ENCODE results near the gene CACNB1. TPM values are rescaled to one million over a fixed set of nuclear protein-coding genes. Genes with fewer than 3 reads are reported as not detected.
"Not testable (repeated sequence)": the region's sequence is repeated elsewhere in the genome, so short reads cannot be mapped to it uniquely, and the experiment has no call there.

CACNB1 gene
- total RNA-seq, 2 donors from 2014 or later: 3.4 to 17.8 TPM

DNA sequence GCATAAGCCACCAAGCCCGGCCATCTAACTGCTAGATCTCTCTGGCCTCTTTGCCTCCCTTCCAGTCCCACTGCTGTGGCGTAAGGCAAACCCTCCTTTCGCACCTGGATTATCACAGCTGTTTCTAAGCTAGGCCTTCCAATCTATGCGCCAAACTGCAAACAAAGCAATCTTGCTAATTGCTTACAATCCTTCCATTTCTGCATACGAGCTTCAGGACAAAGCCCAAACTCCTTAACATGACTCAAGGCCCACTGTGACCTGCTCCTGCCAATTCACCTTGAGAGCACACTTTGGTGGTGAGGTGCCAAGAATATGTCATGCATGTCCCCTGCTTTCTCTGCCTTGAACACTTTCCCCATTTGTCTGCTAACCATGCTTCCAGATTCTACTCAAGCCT lies 25.5 kb downstream of the CACNB1 start:
- Histone ChIP-seq H3K27ac (no peak overlapping the region), H3K9me3 (no peaks in the 10 kb centered on the region), H3K4me1 (replicated peaks) (no peaks in the 10 kb centered on the region), H3K27me3 (replicated peaks; ENCODE audit: insufficient read depth) (no peaks in the 10 kb centered on the region), H3K36me3 (no peaks in the 10 kb centered on the region), H3K4me3 (no peak overlapping the region)
- TF ChIP-seq POLR2A (IDR thresholded peaks at IDR 0.05) (no peak), POLR2AphosphoS5 (IDR thresholded peaks at IDR 0.05) (no peak)
- TF ChIP-seq, protein P1, sequence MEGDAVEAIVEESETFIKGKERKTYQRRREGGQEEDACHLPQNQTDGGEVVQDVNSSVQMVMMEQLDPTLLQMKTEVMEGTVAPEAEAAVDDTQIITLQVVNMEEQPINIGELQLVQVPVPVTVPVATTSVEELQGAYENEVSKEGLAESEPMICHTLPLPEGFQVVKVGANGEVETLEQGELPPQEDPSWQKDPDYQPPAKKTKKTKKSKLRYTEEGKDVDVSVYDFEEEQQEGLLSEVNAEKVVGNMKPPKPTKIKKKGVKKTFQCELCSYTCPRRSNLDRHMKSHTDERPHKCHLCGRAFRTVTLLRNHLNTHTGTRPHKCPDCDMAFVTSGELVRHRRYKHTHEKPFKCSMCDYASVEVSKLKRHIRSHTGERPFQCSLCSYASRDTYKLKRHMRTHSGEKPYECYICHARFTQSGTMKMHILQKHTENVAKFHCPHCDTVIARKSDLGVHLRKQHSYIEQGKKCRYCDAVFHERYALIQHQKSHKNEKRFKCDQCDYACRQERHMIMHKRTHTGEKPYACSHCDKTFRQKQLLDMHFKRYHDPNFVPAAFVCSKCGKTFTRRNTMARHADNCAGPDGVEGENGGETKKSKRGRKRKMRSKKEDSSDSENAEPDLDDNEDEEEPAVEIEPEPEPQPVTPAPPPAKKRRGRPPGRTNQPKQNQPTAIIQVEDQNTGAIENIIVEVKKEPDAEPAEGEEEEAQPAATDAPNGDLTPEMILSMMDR (IDR thresholded peaks at IDR 0.05): no peak
- intact Hi-C loops (cut with DNase I): no loop called here
- 90% methylated on average over 5 of the region's 5 CpGs for WGBS
- no peak for DNase-seq (ENCODE audit: low spot score)

DNA sequence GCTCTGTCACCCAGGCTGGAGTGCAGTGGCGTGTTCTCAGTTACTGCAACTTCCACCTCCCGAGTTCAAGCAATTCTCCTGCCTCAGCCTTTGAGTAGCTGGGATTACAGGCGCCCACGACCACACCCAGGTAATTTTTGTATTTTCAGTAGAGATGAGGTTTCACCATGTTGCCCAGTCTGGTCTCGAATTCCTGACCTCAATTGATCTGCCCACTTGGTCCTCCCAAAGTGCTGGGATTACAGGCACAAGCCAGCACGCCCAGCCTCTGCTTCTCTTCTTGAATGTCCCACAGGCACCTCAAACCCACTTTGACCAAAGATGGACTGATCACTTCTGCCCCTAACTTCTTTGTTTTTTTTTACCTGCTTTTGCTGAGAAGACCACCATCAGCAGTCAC lies 26.9 kb downstream of the CACNB1 start:
- Histone ChIP-seq H3K4me3 (no peak overlapping the region), H3K27ac (no peak overlapping the region), H3K27me3 (replicated peaks; ENCODE audit: insufficient read depth) (no peaks in the 10 kb centered on the region), H3K9me3 (no peaks in the 10 kb centered on the region), H3K4me1 (replicated peaks) (no peaks in the 10 kb centered on the region), H3K36me3 (no peaks in the 10 kb centered on the region)
- intact Hi-C loops (cut with DNase I): no loop called here
- no peak for DNase-seq (ENCODE audit: low spot score)
- TF ChIP-seq POLR2AphosphoS5 (IDR thresholded peaks at IDR 0.05): no peak
- TF ChIP-seq POLR2A (IDR thresholded peaks at IDR 0.05): no peak
- TF ChIP-seq, protein P1 (IDR thresholded peaks at IDR 0.05): no peak
- 84% methylated on average over 6 of the region's 6 CpGs for WGBS

DNA sequence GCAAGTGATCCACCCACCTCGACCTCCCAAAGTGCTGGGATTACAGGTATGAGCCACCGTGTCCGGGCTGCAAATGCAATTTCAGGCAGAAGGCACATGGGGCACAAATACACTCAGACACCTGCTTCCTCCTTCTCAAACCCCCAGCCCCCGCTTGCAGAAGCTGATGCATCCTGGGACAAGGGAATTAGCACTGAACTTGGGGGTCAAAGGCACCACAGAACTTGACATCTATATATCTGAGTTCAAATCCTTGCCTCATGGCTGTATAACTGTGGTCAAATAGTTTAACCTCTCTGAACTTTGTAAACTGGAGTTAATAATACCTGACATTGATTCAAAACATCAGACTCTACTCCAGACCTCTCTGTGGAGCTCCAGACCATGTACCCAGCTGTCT lies 27.4 kb downstream of the CACNB1 start:
- H3K9me3 ChIP-seq: no peaks in the 10 kb centered on the region
- no peaks in the 10 kb centered on the region for H3K36me3 ChIP-seq
- whole genome bisulfite sequencing: 73% methylated on average over 4 of the region's 4 CpGs
- DNase-seq (ENCODE audit: low spot score): no peak
- TF ChIP-seq POLR2A (IDR thresholded peaks at IDR 0.05) (no peak), POLR2AphosphoS5 (IDR thresholded peaks at IDR 0.05) (no peak)
- TF ChIP-seq, protein P1 (IDR thresholded peaks at IDR 0.05): no peak
- H3K27ac ChIP-seq: no peak overlapping the region
- intact Hi-C loops (cut with DNase I): no loop called here
- no peaks in the 10 kb centered on the region for H3K4me1 ChIP-seq (replicated peaks)
- H3K4me3 ChIP-seq: no peak overlapping the region
- H3K27me3 ChIP-seq (replicated peaks; ENCODE audit: insufficient read depth): no peaks in the 10 kb centered on the region

DNA sequence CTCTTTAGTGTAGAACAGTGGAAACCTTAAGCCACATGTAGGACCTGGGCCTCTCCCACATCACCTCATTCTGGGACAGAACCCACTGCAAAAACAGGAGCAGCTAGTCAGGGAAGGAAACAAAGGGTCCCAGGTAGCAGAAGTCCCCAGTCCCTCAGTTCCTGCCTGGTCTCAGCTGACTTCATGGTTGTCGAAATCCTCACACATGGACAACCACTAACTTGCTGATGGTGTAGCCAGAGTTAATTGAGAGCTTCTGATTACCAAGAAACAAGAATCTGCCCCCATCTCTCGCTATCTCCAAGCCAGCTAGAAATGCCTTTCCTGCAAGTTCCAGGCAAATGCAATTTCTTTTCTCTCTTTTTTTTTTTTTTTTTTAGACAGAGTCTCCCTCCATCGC lies 28.0 kb downstream of the CACNB1 start:
- intact Hi-C loops (cut with DNase I): no loop called here
- Histone ChIP-seq H3K27me3 (replicated peaks; ENCODE audit: insufficient read depth) (no peaks in the 10 kb centered on the region), H3K9me3 (no peaks in the 10 kb centered on the region), H3K27ac (no peak overlapping the region), H3K4me3 (no peak overlapping the region), H3K36me3 (no peaks in the 10 kb centered on the region), H3K4me1 (replicated peaks) (no peaks in the 10 kb centered on the region)
- WGBS: 85% methylated on average over 3 of the region's 3 CpGs
- no peak for DNase-seq (ENCODE audit: low spot score)
- TF ChIP-seq POLR2A (IDR thresholded peaks at IDR 0.05): no peak
- TF ChIP-seq, protein P1 (IDR thresholded peaks at IDR 0.05): no peak
- TF ChIP-seq POLR2AphosphoS5 (IDR thresholded peaks at IDR 0.05): no peak

DNA sequence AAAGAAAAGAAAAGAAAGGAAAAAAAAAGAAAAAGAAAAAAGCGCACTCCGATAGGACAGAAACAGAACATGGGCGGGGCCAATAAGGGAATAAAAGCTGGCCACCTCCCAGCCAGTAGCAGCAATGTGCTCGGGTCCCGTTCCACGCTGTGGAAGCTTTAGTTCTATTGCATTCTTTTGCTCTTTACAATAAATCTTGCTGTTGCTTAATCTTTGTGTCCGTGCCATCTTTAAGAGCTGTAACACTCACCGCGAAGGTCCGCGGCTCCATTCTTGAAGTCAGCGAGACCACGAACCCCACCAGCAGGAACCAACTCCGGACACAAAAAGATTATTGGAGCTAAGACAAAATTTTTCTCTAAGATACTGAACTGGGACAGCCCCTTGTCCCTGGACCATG lies 28.4 kb downstream of the CACNB1 start:
- TF ChIP-seq POLR2AphosphoS5 (IDR thresholded peaks at IDR 0.05): no peak
- no peak for TF ChIP-seq POLR2A (IDR thresholded peaks at IDR 0.05)
- TF ChIP-seq, protein P1 (IDR thresholded peaks at IDR 0.05): no peak
- no peaks in the 10 kb centered on the region for H3K9me3 ChIP-seq
- intact Hi-C loops (cut with DNase I): no loop called here
- H3K4me3 ChIP-seq: no peak overlapping the region
- H3K27me3 ChIP-seq (replicated peaks; ENCODE audit: insufficient read depth): no peaks in the 10 kb centered on the region
- H3K4me1 ChIP-seq (replicated peaks): no peaks in the 10 kb centered on the region
- WGBS: 77% methylated on average over 14 of the region's 14 CpGs
- DNase-seq (ENCODE audit: low spot score): no peak
- no peaks in the 10 kb centered on the region for H3K36me3 ChIP-seq
- H3K27ac ChIP-seq: no peak overlapping the region

DNA sequence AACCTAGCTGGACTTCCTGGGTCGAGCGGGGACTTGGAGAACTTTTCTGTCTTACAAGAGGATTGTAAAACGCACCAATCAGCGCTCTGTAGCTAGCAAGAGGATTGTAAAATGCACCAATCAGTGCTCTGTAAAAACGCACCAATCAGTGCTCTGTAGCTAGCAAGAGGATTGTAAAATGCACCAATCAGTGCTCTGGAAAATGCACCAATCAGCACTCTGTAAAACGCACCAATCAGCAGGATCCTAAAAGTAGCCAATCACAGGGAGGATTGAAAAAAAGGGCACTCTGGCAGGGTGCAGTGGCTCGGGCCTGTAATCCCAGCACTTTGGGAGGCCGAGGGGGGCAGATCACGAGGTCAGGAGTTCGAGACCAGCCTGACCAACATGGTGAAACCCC lies 29.0 kb downstream of the CACNB1 start:
- DNase-seq (ENCODE audit: low spot score); H3K4me1 ChIP-seq (replicated peaks); H3K36me3 ChIP-seq; H3K4me3 ChIP-seq; intact Hi-C loops (cut with DNase I); H3K9me3 ChIP-seq; H3K27me3 ChIP-seq (replicated peaks; ENCODE audit: insufficient read depth); H3K27ac ChIP-seq: not testable (repeated sequence)
- WGBS: 95% methylated on average over 10 of the region's 10 CpGs
